Spleen (tissue), 11 donors: Measurements from ENCODE around the gene KLRK1. TPM values are rescaled to one million over a fixed set of nuclear protein-coding genes. Genes with fewer than 3 reads are reported as not detected.

Experiments used
- DNase-seq: peaks from one replicate; pipeline ENCODE4 v3.0.0-alpha.2; 2020
- H3K27ac ChIP-seq, 8 donors: fragments of 200-600 bp; sonication (generic) in 7 of 8; 1 replicate in 4 of 8; 2 replicates in 4 of 8; pipeline versions ENCODE4 v1.5.0 to v1.8.0; 2016 to 2021; ENCODE audit warnings: inconsistent platforms in 4 of 8, mild to moderate bottlenecking in 4 of 8, moderate library complexity in 1 of 8
- H3K27me3 ChIP-seq, 7 donors: fragments of 200-600 bp; sonication (generic) in 6 of 7; replicated peaks in 1 of 7; 1 replicate in 4 of 7; 2 replicates in 3 of 7; pipeline versions ENCODE4 v1.5.0 to v1.8.0; 2016 to 2021; ENCODE audit warnings: inconsistent platforms in 3 of 7, mild to moderate bottlenecking in 1 of 7
- H3K36me3 ChIP-seq, 6 donors: fragments of 200-600 bp; sonication (generic) in 5 of 6; 1 replicate in 4 of 6; 2 replicates in 2 of 6; pipeline versions ENCODE4 v1.5.0 to v1.8.0; 2016 to 2021; ENCODE audit warnings: inconsistent platforms in 2 of 6
- H3K4me1 ChIP-seq, 6 donors: fragments of 200-600 bp; sonication (generic) in 5 of 6; 1 replicate in 3 of 6; 2 replicates in 3 of 6; pipeline versions ENCODE4 v1.5.0 to v1.8.0; 2016 to 2021; ENCODE audit warnings: inconsistent platforms in 3 of 6
- H3K4me3 ChIP-seq, 8 donors: fragments of 200-600 bp; sonication (generic) in 7 of 8; 1 replicate in 4 of 8; 2 replicates in 4 of 8; pipeline versions ENCODE4 v1.5.0 to v1.8.0; 2016 to 2021; ENCODE audit warnings: inconsistent platforms in 4 of 8, mild to moderate bottlenecking in 4 of 8, moderate library complexity in 2 of 8
- H3K9me3 ChIP-seq, 8 donors: fragments of 200-600 bp; sonication (generic) in 7 of 8; 1 replicate in 4 of 8; 2 replicates in 4 of 8; pipeline versions ENCODE4 v1.5.0 to v1.8.0; 2016 to 2021; ENCODE audit warnings: inconsistent platforms in 4 of 8
- CTCF ChIP-seq, 11 experiments: fragments of 200-600 bp in 7 of 11; fragments of 450-650 bp in 4 of 11; sonication (generic) in 4 of 11; IDR thresholded peaks in 8 of 11; conservative IDR thresholded peaks in 3 of 11; 1 replicate in 7 of 11; 2 replicates in 4 of 11; pipeline versions ENCODE4 v1.4.0 to v1.8.0; 2016 to 2021; ENCODE audit warnings: antibody characterized with exemption in 11 of 11, inconsistent platforms in 4 of 11, mild to moderate bottlenecking in 1 of 11
- POLR2A ChIP-seq, 3 donors: fragments of 450-650 bp; IDR thresholded peaks; one replicate each; pipeline ENCODE4 v1.5.1; 2017; ENCODE audit warnings: antibody characterized with exemption in 3 of 3, mild to moderate bottlenecking in 1 of 3
- POLR2AphosphoS5 ChIP-seq, 3 donors: sonication (generic); formaldehyde crosslinking; IDR thresholded peaks; one replicate each; pipeline ENCODE4 v1.5.1; 2017; ENCODE audit warnings: antibody characterized with exemption in 3 of 3
- WGBS, 5 donors: extraction: QIAGEN DNeasy Blood & Tissue Kit in 3 of 5; methylation state at CpG; one replicate each; pipeline versions ENCODE4 v1.1.5 to v1.1.7; 2013 to 2018; 5-methylcytosine and 5-hydroxymethylcytosine counted together
- intact Hi-C: fragments of 100-400 bp; cut with DNase I; formaldehyde crosslinking; loops from one replicate; pipeline ENCODE4 v1.15.0; 2023; ENCODE audit warnings: low total_unique reads
- polyA plus RNA-seq, 3 donors: library from polyadenylated mRNA; stranded (reverse); fragments of 200-250 nt; gene quantifications; one replicate each; pipeline ENCODE4 v1.2.1, GENCODE V29; 2013
- total RNA-seq, 7 donors: library from RNA; depleted of rRNA in 3 of 7; stranded (reverse); fragments of >200 nt in 3 of 7; fragmentation: NEBNext Ultra II Directional in 4 of 7; extraction: Animal tissue kit (Norgen Biotek cat#: 25700) in 4 of 7; gene quantifications; one replicate each; pipeline versions ENCODE4 v1.1.0 to v1.2.1, GENCODE V29; 2016 to 2021
- donor health status: healthy with polysubstance abuse.
- donor health status: DM: no; HTN: no; CAD: no; lungs with moderate emphysema.
- donor health status: DM: no; HTN: no; CAD: no.
- donor health status: Bipolar disorder and iron deficiency.
- donor health status: healthy.
- donor health status: DM: no; HTN: no; CAD: no.
- donor health status: DM: yes; HTN: yes; CAD: no.

Gene KLRK1
- total and polyA plus RNA-seq, 10 donors, result 12.3 to 78.1 (median 42.7) TPM

- DNase-seq, result no peak
- intact Hi-C loops, result no loop called here
- Histone ChIP-seq H3K27me3 (no peaks in the 10 kb centered on the region), H3K4me1 (peaks cover 8 to 76% (median 28%) of the 10 kb centered on the region in 6 donors), H3K4me3 (peak overlapping the region in 7 of 8 donors; percentile 48 to 80 (median 60)), H3K27ac (peak overlapping the region; percentile 79 to 98 (median 94)), H3K9me3 (peaks cover 0 to 10% (median 0%) of the 10 kb centered on the region in 8 donors), H3K36me3 (no peaks in the 10 kb centered on the region)
- peak in 1 of 11 experiments; percentile 41 for TF ChIP-seq CTCF (IDR thresholded peaks at IDR 0.05 in 8 of 11, conservative IDR thresholded peaks at IDR 0.05 in 3 of 11)
- no peak for TF ChIP-seq POLR2AphosphoS5 (IDR thresholded peaks at IDR 0.05)
- TF ChIP-seq POLR2A (IDR thresholded peaks at IDR 0.05), result no peak
- 39 to 53% (median 40%) methylated on average over 6 of the region's 6 CpGs for whole genome bisulfite sequencing, 5 donors
Observed at GRCh38 chr12:10365696-10366405, 24.0 kb downstream of the KLRK1 start.

- peaks cover 8 to 68% (median 28%) of the 10 kb centered on the region in 6 donors for H3K4me1 ChIP-seq
- H3K36me3 ChIP-seq, result no peaks in the 10 kb centered on the region
- intact Hi-C loops, result no loop called here
- peak; percentile 77 for DNase-seq
- TF ChIP-seq POLR2AphosphoS5 (IDR thresholded peaks at IDR 0.05) (no peak), POLR2A (IDR thresholded peaks at IDR 0.05) (no peak), CTCF (IDR thresholded peaks at IDR 0.05 in 8 of 11, conservative IDR thresholded peaks at IDR 0.05 in 3 of 11) (no peak)
- 1 to 3% (median 1%) methylated on average over 15 of the region's 15 CpGs for WGBS, 5 donors
- H3K27me3 ChIP-seq, result no peaks in the 10 kb centered on the region
- H3K4me3 ChIP-seq, result peak overlapping the region; percentile 48 to 80 (median 60)
- peaks cover 0 to 10% (median 0%) of the 10 kb centered on the region in 8 donors for H3K9me3 ChIP-seq
- H3K27ac ChIP-seq, result peak overlapping the region; percentile 79 to 98 (median 94)
Observed at GRCh38 chr12:10364815-10365622, 24.8 kb downstream of the KLRK1 start.

- peak overlapping the region; percentile 79 to 98 (median 94) for H3K27ac ChIP-seq
- TF ChIP-seq CTCF (IDR thresholded peaks at IDR 0.05 in 8 of 11, conservative IDR thresholded peaks at IDR 0.05 in 3 of 11), result no peak
- peak in 2 of 3 donors; percentile 29 to 64 for TF ChIP-seq POLR2AphosphoS5 (IDR thresholded peaks at IDR 0.05)
- peak in 1 of 3 donors; percentile 33 for TF ChIP-seq POLR2A (IDR thresholded peaks at IDR 0.05)
- no peaks in the 10 kb centered on the region for H3K27me3 ChIP-seq
- intact Hi-C loops, result no loop called here
- peaks cover 8 to 60% (median 28%) of the 10 kb centered on the region in 6 donors for H3K4me1 ChIP-seq
- H3K9me3 ChIP-seq, result peaks cover 0 to 10% (median 0%) of the 10 kb centered on the region in 8 donors
- WGBS, 5 donors, result 13 to 24% (median 22%) methylated on average over 17 to 19 of the region's 19 CpGs
- DNase-seq, result peak; percentile 82
- no peaks in the 10 kb centered on the region for H3K36me3 ChIP-seq
- H3K4me3 ChIP-seq, result peak overlapping the region; percentile 48 to 80 (median 60)
Observed at GRCh38 chr12:10363914-10364814, 25.7 kb downstream of the KLRK1 start.
